ENCODE measurements around the gene PTPN21.
"Not testable (repeated sequence)": the region's sequence is repeated elsewhere in the genome, so short reads cannot be mapped to it uniquely, and the experiment has no call there.

PTPN21 gene

DNA sequence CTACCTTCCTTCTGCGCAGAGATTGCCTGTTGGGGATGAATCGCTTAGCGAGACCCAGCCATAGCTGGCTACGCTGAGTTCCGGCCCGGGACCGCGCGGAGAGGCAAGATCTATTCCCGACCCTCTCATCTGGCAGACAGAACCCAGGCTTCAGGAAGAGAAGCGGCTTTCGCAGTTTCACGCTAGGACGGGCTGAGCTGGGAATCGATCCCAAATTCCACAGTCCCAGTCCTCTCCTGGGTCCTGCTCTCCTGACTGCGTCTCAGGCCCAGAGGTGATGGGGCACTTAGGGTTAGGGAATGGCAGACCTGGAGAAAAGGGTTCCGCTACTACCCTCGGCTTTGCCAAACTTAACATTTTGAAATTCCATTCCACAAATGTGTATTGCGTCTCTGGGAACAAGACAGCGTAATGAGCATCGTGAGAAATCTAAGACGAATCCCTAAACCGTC, 2.8 kb downstream of the PTPN21 start:
- peak; percentile 47 for DNase-seq (ENCODE audit: low spot score)

DNA sequence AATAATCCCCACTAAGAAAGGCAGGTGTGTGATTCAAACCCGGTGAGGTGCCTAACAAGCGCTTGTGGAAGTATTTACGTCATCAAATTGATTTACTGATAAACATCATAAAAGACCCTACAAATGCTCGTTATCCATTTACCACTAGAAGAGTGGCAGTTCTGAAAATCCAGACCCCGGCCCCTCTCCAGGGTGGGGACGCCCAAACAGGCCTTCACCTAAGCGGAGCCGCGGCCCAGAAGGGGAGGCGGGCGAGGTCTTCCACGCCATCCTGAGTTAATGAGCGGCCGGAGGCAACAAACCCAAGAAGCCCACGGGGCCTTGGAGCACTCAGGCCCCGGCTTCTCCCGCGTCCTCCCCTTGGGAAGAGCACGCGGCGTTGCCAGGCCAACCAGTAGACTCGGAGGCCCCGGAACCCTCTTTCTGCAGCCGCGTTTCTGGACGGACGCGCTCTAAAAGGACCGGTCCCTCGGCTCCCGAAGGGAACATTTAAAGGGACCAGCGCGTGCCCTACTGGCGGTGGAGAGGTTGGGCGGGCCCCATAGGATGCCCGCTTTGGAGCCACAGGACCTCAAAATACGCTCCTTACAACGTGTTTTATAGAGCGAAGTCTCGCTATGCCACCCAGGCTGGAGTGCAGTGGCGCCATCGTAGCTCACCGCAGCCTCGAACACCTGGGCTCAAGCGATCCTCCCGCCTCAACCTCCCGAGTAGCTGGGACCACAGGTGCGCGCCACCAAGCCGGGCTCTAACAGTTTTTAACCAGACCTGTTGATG, 3.5 kb downstream of the PTPN21 start:
- DNase-seq (ENCODE audit: low spot score) = peak; percentile 89

DNA sequence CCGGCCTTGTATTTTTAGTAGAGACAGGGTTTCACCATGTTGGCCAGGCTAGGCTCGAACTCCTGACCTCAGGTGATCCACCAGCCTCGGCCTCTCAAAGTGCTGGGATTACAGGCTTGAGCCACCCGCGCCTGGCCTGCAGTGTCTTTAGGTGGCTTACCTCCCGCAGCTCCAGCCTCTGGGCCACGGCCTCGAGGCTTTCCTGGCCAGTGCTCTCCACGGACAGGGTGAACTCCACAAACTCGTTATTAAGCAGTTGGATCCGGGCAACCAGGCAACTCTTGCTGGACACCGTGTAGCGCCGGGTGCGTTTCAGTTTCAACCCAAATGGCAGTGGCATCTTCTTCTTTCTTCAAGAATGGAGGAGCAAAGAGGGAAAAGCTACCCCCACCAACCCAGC, 4.7 kb downstream of the PTPN21 start:
- no peak for DNase-seq (ENCODE audit: low spot score)

DNA sequence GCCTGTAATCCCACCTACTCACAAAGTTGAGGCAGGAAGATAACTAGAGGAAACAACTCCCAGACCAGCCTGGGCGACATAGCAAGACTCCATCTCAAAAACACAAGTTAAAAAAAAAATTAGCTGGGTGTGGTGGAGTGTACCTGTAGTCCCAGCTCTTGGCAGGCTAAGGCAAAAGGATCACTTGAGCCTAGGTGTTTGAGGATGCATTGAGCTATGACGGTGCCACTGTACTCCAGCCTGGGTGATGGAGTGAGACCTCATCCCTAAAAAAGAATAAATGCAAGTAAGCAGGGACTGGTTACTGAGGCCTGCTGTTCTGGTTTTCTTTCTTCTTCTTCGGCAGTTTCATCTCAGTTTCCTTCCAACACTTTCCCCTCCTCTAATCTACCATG, 7.4 kb downstream of the PTPN21 start:
- DNase-seq (ENCODE audit: low spot score) = no peak

DNA sequence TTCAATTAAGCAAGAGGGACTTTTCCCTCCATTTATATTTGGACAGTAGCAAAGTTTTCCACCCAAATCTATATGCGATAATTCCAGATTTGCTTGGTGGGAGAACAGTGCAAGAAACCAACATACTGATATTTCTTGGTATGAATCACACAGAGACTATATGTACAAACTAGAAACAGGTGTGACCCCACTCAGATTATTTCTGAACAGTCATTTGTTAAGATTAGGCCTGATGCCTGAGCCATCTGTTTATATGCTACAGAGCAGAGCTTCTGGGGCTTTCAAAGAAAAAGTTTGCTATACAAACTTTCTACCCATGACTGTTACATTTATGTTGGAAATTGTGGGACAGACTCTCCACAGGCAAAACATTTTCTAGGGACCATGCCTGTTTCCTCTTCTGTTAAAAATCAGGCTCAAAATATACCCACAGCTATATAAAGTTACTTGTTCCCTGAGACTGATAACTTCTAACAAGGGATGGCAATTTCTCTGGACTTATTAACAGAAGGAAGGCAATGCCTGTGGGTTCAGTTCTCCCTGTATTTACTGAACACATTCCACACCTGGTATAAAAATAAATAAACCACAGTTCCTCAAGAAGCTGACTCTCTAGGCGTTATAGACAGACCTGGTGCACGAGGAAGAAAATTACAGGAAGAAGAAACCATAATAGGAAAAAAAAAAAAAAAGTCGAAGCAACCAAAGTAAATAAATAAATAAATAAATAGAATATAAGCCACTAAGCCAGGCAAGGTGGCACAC, 8.0 kb downstream of the PTPN21 start:
- DNase-seq (ENCODE audit: low spot score) = no peak

DNA sequence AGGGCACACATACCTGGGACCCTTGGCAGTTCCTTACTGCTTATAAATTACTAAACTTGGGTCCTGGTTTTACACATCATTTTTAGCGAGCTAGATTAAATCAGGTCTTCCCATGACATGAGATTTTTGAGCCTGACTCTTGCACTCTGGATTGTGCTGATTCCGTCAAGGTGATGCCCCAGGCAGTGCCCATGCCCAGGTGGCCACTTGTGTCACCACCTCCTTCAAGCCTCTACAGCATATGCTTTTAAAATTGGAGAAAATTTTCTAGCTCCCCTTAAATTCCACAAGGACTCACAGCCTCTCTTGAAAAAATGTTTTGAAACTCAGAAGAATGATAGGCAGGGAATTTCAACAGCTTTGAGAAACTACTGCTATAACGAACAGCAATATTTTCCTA, 9.6 kb downstream of the PTPN21 start:
- DNase-seq (ENCODE audit: low spot score) = no peak

DNA sequence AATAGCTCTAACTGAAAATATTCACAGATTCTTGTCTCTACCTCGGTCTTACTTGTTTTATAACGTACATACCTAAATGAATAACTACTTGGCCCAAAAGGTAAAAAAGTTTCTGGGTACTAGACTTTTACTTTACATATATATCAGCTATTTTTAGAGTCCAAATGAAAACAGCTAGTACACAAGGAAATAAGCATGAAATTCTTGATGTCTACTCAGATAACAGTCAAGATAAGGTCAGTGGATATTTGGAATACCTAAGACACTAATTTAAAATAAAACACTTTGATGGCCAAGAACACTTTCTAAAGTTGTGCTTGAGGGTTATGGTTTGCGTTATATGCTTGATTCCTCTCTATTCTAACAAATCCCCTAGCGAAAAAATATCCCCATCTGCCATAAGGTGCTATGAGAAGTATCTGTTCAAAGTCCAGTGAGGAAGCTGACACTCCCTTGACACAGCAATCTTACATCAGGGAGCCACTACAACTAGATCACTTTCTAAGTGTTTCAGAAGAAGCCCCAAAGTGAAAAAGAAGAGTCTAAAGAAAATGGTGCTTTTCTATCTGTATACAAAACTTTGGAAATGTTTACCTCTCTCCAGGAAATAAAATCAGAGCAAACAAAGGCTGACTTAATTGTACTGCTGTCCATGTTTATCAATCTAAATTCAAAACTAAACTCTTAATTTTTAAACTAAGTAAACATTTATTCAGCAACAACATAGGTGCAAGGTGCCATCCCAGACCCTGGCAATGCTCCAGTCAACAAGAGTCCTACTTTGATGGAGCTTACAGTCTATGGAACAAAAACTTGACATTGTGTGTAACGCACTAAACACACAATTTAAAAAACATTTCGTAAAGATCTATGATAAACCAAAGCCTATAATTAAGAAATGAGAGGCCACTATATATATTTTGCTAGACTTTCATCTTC, 11.7 kb downstream of the PTPN21 start:
- no peak for DNase-seq (ENCODE audit: low spot score)

DNA sequence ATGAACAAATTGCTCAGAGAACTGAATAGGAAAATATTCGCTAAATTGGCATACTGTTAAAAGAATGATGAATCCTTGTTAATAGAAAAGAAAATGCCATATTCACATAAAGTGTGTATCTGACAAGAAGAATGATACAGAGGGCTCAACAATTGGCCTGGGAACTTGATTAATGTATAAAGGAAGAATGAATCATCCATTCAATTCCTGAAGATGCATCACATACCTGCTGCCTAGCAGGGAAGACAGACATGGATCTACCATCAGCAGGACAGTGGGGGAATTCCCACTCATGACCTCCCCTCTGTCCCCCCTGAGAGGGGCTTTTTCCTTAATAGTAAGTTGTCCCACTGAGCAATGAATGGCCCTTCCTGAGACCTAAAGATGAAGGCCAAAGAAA, 13.5 kb downstream of the PTPN21 start:
- DNase-seq (ENCODE audit: low spot score) = no peak

DNA sequence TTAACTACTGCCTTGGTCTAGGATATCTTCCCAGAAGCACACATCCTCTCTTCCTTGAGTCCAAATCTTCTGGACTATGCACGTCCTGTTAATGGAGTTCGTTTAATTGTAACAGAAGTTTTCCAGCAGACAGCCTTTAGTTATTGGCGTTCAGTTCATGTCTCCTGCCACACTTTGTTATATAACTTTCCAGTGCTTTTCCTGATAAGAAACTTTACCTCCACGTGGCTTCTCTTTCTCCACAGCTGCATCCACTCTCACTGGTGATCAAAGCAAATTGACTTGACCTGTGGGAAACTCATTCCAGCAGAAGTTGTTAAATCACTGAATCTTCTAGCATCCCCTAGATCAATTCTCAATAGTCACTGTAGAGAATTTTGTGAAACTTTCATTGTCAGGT, 19.0 kb downstream of the PTPN21 start:
- DNase-seq (ENCODE audit: low spot score) = no peak

DNA sequence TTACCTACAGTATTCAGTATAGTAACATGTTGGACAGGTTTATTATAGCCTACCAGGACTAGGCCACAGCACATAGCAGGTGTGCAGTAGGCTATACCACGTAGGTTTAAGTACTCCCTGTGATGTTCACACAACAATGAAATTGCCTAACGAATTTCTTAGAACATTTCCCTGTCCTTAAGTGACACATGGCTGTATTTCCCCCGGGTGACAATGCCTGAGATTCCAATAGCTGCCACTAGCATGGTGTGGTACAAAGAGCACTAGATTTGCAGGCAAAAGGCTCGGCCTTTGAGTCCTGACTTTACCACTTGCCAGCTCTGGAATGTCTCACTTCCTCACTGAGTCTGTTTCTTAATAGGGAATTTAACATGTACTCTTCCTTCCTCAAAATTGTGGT, 19.7 kb downstream of the PTPN21 start:
- DNase-seq (ENCODE audit: low spot score) = peak; percentile 3

DNA sequence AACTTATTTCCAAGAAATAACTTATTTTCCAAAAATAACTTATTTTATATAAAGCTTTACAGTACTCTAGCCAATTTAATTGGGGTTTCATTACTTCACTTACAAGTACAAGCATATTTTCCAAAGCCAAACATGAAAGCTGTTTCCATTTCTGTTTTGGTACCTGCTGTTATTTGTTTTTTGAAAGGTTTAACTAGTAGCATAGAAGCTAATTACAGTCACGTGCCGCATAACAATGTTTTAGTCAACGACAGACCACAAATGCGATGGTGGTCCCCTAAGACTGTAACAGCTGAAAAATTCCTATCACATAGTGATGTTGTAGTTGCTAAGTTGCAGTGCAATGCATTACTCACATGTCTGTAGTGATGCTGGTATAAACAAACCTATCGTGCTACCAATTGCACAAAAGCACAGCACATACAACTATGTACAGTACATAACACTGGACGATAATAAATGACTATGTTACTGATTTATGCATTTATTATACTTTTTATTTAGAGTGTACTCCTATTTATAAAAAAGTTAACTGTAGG, 21.7 kb downstream of the PTPN21 start:
- DNase-seq (ENCODE audit: low spot score) = no peak

DNA sequence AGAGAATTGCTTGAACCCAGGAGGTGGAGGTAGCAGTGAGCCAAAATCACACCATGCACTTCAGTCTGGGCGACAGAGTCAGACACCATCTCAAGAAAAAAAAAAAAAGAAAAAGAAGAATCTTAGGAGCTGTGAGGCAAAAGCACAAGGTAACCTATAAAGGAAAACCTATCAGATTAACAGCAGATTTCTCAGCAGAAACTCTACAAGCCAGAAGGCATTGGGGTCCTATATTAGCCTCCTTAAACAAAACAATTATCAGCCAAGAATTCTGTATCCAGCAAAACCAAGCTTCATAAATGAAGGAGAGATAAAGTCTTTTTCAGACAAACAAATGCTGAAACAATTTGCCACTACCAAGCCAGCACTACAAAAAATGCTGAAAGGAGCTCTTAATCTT, 24.9 kb downstream of the PTPN21 start:
- DNase-seq (ENCODE audit: low spot score) = not testable (repeated sequence)

DNA sequence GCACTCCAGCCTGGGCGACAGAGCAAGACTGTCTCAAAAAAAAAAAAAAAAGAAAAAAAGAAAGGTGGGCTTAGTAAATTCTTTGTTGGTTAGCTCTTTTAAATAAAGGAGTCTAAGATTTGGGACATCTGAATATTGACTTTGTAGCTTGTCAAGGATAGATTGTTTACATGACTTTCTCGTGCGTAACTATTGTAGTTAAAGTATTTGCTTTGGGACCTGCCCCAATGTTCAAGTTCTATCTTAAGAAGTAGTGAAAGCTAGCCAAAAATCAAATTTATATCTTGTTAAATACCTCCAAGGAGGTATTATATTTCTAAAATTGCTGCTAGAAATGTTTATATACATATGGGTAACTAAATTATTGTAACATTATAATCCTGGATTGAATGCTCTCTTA, 32.4 kb downstream of the PTPN21 start:
- DNase-seq (ENCODE audit: low spot score) = no peak

DNA sequence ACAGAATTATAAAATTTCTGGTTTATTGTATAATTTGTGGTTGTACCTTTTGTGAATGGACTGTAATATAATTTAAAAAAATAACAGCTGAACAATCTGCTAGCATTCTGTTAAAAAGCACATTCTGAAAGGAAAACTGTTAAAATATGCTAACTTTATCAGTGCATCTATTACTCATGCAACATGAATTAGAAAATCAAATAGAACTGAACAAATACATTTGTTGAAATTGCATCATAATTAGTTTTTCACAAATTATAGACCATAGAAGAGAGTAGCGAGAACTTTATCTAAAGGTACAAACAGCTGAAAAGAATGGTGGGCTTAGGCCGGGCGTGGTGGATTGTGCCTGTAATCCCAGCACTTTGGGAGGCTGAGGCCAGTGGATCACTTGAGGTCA, 33.0 kb downstream of the PTPN21 start:
- DNase-seq (ENCODE audit: low spot score) = no peak

DNA sequence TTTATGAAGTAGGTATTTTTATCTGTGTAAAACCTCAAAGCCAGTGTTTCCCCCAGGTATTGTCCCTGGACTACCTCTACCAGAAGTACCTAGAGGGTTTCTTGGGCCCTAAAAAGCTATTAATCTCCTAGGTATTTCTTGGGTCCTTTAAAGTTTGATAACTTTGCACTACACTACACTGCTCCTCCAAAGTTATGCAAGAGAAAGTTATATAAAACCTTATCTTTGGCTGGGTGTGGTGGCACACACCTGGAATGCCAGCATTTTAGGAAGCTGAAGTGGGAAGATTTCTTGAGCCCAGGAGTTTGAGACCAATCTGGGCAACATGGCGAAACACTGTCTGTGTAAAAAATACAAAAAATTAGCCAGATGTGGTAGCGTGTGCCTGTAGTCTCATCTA, 34.9 kb downstream of the PTPN21 start:
- DNase-seq (ENCODE audit: low spot score) = no peak

DNA sequence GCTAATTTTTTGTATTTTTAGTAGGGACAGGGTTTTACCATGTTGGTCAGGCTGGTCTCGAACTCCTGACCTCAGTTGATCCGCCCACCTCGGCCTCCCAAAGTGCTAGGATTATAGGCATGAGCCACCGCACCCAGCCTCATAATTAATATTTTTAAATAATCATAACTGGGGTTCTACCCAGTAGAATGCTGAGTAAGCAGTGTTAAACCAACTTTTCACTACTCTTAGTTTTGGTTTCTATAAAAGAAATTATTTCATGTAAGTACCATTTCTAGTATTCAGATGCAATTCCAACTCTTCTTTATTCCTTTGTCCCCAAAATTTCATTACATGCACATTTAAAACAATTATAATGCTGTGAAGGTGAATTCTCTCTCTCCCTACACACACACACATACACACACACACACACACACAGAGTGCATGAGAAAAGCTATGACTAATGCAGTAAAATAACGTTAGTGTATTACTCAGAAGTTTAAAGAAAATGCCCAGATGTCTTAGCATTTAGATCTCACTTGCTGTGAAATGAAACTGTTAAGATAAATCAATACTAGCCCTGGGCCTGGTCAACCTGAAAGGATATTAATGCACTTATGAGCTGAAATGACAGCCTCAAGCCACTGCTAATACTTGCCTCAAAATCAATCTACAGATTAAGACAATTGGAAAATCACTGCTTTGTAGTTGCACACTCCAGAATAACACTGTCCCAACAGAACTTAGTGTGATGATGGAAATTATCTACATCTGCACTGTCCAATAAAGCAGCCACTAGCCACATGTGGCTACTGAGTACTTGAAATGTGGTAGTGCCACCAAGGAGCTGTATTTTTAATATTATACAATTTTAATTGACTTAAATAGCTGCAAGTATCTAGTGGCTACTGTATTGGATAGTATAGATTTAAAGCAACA, 36.0 kb downstream of the PTPN21 start:
- DNase-seq (ENCODE audit: low spot score) = no peak

DNA sequence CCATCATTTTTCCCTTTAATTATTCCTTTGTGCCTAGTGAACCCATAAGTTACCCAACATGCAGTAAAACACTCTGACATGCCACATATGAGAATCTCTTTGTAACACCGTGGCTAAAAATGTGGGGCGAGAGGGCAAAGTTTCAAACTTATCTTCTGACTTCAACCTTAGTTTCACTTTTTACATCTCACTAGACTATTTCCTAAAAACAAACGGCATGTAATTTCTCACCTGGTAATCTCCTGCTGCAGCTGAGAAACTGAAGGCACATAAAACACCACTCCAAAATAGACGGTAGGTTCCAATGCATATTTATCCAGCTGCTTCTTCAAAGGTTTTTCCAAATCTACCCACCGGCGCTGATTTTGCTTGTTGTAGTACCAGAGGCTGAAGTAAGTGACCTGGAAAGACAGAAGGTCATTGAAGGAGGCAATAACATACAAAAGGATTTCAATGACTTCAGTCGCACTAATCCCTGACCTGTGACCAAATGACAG, 37.9 kb downstream of the PTPN21 start:
- DNase-seq (ENCODE audit: low spot score) = no peak

DNA sequence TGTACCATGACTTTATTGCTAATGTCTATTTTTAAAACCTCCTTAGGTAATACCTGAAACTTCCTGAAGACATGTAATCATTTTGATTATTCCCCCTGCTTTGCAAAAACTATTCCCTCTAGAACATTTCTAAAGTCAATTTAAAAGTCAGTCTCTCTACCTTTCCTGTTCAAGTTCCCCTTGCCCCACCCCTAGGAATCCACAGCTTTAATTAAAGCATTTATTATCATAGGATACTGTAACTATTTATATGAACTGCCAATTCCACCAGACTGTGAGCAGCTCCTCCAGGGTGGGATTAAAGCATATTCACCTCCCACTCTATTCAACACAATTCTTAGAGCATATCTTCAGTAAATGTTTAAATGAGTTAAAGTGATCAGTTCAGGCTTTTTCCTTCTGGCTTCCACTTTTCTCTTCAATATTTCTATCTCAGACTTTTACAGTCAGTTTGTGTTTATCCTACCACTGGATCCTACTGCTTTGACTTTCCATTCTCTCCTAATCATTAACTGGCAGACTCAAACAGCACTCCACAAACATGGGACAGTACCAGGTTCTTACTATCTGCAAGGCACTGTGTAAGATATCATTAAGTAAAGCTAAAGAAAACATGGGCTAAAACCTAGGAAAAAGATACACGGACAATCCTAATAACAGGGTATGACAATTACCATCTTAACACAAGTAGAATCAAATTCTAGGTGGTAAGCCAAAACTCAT, 39.1 kb downstream of the PTPN21 start:
- DNase-seq (ENCODE audit: low spot score) = no peak

DNA sequence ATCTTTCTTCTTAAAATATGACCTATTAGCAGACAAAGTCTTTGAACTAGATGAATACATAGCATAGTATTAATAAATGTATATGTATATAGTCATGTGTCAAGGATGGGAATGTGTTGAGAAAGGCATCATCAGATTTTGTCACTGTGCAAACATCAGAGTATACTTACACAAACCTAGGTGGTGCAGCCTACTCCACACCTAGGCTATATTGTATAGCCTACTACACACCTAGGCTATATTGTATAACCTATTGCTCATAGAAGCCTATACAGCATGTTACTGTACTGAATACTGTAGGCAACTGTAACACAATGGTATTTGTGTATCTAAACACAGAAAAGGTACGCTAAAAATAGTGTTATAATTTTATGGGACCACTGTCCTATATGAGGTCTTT, 47.6 kb downstream of the PTPN21 start:
- DNase-seq (ENCODE audit: low spot score) = no peak

DNA sequence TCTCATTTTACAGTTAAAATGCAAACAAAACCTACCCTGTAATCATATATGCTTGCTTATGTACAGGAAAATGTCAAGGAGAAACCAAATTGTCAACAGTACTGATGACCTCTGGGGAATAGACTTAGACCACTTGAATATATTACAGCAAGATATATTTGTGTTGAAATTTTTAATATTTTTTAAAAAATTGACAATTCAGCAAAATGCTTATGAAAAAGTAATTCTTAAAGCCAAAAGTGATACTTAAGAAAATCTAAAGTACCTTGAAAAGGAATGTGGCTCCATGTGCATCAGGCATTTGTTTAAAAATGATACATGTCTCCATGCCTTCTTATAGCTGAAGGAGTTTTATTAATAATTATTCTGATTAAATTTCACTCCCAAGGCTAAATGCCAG, 49.2 kb downstream of the PTPN21 start:
- DNase-seq (ENCODE audit: low spot score) = no peak
